Pancreas (tissue), 10 donors: ENCODE measurements around the gene EMD. TPM values are rescaled to one million over a fixed set of nuclear protein-coding genes. Genes with fewer than 3 reads are reported as not detected.

Experiments
- ATAC-seq, 4 donors: fragments of 200-7000 bp; cut with Tn5 transposase; one replicate each; pipeline versions ENCODE4 v1.8.0 to v1.9.1; 2020; ENCODE audit warnings: mild to moderate bottlenecking in 4 of 4, moderate library complexity in 4 of 4
- DNase-seq, 6 donors: peaks; one replicate each; pipeline ENCODE4 v3.0.0-alpha.2; 2020
- FAIRE-seq: peaks from 2 replicates; lab custom pipeline; 2012; peaks lifted over from hg19 to GRCh38; lab: Jason Lieb, UNC
- H3K27ac ChIP-seq, 4 donors: fragments of 200-600 bp; sonication (generic); 1 replicate in 3 of 4; 2 replicates in 1 of 4; pipeline versions ENCODE4 v1.5.0 to v1.8.0; 2020
- H3K27me3 ChIP-seq, 4 donors: fragments of 200-600 bp; one replicate each; pipeline ENCODE4 v1.8.0; 2021
- H3K36me3 ChIP-seq, 3 donors: fragments of 200-600 bp; sonication (generic) in 1 of 3; one replicate each; pipeline versions ENCODE4 v1.5.0 to v1.8.0; 2020 to 2021
- H3K4me1 ChIP-seq, 3 donors: fragments of 200-600 bp; one replicate each; pipeline ENCODE4 v1.8.0; 2021
- H3K4me3 ChIP-seq, 4 donors: fragments of 200-600 bp; sonication (generic) in 2 of 4; one replicate each; pipeline versions ENCODE4 v1.5.0 to v1.8.0; 2020 to 2021
- H3K9me3 ChIP-seq, 4 donors: fragments of 200-600 bp; one replicate each; pipeline ENCODE4 v1.8.0; 2021
- WGBS, 2 donors: extraction: QIAGEN DNeasy Blood & Tissue Kit; methylation state at CpG; one replicate each; pipeline ENCODE4 v1.1.7; 2013; 5-methylcytosine and 5-hydroxymethylcytosine counted together
- intact Hi-C, 3 donors: fragments of 100-400 bp; cut with DNase I; formaldehyde crosslinking; loops; one replicate each; pipeline versions ENCODE4 v1.11.1 to v1.14.2; 2022
- polyA plus RNA-seq, 2 donors: library from polyadenylated mRNA; stranded (reverse); fragments of 200-250 nt; gene quantifications; one replicate each; pipeline ENCODE4 v1.2.3, GENCODE V29; 2013
- total RNA-seq, 6 donors: library from RNA; stranded (reverse); fragmentation: NEBNext Ultra II Directional in 4 of 6; extraction: Animal tissue kit (Norgen Biotek cat#: 25700) in 4 of 6; gene quantifications; one replicate each; pipeline versions ENCODE4 v1.2.1 to v1.2.4, GENCODE V29; 2021 to 2023
- TF ChIP-seq, protein P1 (sequence below), 4 donors: fragments of 200-600 bp; sonication (generic) in 3 of 4; IDR thresholded peaks; one replicate each; pipeline versions ENCODE4 v1.5.0 to v1.8.0; 2021; ENCODE audit warnings: antibody characterized with exemption in 4 of 4
- donor health status: healthy with polysubstance abuse.
- donor health status: DM: no; HTN: no; CAD: no; lungs with moderate emphysema.
- donor health status: DM: no; HTN: no; CAD: no.
- donor health status: control.
- donor health status: control.
- donor health status: Bipolar disorder and iron deficiency.
- donor health status: DM: yes; HTN: yes; CAD: no.
- donor health status: DM: no; HTN: no; CAD: no.
- donor health status: DM: no; HTN: no; CAD: no.
- donor health status: DM: yes; HTN: yes; CAD: no.

Gene EMD
- total and polyA plus RNA-seq, 8 donors = 23.1 to 86.7 (median 41.4) TPM

DNA sequence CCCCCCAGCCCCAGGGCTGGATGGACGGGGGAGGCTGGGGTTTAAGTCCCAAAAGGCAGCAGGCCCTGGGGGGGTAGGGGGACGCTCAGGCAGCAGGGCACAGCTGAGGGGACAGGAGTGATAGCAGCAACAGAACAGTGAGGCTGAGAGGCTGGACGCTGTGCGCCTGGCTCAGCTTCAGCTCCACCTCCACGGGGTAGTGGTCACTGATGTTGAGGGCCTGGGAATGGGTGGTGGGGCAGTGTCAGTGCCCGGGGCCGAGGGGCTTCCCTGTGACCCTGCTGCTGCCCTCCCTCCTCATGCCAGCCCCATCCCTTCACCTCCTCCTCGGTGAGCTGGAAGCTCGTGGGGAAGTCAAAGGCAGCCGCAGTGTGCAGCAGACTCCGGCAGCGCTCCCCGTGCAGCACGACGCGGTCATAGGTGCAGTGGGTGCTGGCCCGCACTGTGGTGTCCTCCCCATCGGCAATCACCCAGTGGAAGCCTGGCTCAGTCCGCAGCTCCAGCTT lies 23.6 kb downstream of the EMD start:
- Histone ChIP-seq H3K4me1 (no peaks in the 10 kb centered on the region), H3K27ac (no peak overlapping the region), H3K9me3 (no peaks in the 10 kb centered on the region), H3K27me3 (no peaks in the 10 kb centered on the region), H3K4me3 (no peak overlapping the region), H3K36me3 (peaks cover 0 to 9% (median 4%) of the 10 kb centered on the region in 3 donors)
- no peak for FAIRE-seq
- TF ChIP-seq, protein P1, sequence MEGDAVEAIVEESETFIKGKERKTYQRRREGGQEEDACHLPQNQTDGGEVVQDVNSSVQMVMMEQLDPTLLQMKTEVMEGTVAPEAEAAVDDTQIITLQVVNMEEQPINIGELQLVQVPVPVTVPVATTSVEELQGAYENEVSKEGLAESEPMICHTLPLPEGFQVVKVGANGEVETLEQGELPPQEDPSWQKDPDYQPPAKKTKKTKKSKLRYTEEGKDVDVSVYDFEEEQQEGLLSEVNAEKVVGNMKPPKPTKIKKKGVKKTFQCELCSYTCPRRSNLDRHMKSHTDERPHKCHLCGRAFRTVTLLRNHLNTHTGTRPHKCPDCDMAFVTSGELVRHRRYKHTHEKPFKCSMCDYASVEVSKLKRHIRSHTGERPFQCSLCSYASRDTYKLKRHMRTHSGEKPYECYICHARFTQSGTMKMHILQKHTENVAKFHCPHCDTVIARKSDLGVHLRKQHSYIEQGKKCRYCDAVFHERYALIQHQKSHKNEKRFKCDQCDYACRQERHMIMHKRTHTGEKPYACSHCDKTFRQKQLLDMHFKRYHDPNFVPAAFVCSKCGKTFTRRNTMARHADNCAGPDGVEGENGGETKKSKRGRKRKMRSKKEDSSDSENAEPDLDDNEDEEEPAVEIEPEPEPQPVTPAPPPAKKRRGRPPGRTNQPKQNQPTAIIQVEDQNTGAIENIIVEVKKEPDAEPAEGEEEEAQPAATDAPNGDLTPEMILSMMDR (IDR thresholded peaks at IDR 0.05) = no peak
- peak in 1 of 6 donors; percentile 34 for DNase-seq
- ATAC-seq = no peak
- intact Hi-C loops = no loop called here
- 72 to 75% methylated on average over 19 of the region's 19 CpGs for WGBS, 2 donors

DNA sequence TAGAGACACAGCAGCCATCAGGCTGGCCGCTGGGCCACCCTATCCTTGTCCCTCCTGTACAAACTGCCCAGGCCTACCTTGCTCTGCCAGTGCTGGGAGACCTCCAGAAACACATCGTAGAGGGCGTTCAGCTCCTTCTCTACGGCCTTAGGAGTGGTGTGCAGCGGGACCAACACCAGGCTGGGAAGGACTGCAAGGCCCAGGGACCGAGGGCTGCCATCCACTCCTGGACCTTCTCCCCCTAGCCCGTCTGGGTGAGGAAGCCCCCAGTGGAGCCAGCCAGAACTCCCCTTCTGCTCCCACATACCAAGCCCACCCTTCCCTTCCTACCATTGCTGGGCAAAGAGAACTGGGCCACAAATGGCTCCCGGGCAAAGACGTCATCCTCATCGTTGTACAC lies 24.1 kb downstream of the EMD start:
- Histone ChIP-seq H3K9me3 (no peaks in the 10 kb centered on the region), H3K4me3 (no peak overlapping the region), H3K36me3 (peaks cover 0 to 9% (median 4%) of the 10 kb centered on the region in 3 donors), H3K27me3 (no peaks in the 10 kb centered on the region), H3K27ac (no peak overlapping the region), H3K4me1 (no peaks in the 10 kb centered on the region)
- DNase-seq = no peak
- 78 to 91% methylated on average over 10 of the region's 10 CpGs for WGBS, 2 donors
- no peak for FAIRE-seq
- intact Hi-C loops = no loop called here
- TF ChIP-seq, protein P1 (IDR thresholded peaks at IDR 0.05) = no peak
- ATAC-seq = no peak

DNA sequence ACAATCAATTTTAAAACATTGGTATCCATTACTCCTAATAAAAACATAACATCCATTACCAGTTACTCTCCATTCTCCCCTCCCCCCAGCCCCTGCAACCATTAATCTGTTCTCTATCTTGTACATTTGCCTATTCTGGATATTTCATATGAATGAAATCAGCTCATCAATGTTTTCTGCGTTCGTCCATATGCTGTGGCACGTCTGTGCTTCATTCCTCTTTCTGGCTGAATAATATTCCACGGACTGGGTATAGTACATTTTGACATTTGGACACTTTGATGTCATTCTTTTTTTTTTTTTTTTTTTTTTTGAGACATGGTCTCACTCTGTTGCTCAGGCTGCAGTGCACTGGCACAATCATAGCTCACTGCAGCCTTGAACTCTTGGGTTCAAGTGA lies 24.8 kb downstream of the EMD start:
- ATAC-seq = no peak
- peaks cover 0 to 9% (median 4%) of the 10 kb centered on the region in 3 donors for H3K36me3 ChIP-seq
- no peak for FAIRE-seq
- no peaks in the 10 kb centered on the region for H3K27me3 ChIP-seq
- H3K4me3 ChIP-seq = no peak overlapping the region
- TF ChIP-seq, protein P1 (IDR thresholded peaks at IDR 0.05) = no peak
- 76 to 96% methylated on average over 4 of the region's 4 CpGs for WGBS, 2 donors
- H3K27ac ChIP-seq = no peak overlapping the region
- intact Hi-C loops = no loop called here
- no peak for DNase-seq
- H3K9me3 ChIP-seq = no peaks in the 10 kb centered on the region
- no peaks in the 10 kb centered on the region for H3K4me1 ChIP-seq

DNA sequence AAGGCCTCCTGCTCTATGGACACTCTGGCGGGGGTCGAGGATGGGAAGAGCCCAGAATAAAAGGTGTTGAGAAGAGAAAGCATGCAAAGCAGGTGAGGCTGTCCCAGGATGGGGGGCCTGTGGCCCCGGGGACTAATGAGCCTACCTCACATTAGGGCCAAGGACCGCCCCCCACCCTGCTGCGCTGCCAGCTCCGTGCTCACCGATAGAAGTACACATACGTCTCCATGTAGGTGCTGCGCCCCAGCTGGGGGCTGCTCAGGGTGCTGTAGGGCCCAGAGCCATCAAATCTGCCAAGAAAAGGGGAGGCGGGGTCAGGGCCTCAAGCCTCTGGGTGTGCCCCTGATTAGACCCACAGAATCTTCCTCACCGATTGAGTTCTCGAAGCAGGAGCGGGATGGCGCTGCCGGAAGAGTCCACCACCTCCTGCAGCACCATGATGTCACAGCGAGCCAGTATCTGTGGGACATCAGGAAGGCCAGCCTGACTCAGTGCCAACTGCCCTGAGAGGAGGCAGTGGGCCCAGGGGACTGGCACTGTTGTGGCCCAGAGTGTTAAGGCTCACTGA lies 25.6 kb downstream of the EMD start:
- Histone ChIP-seq H3K27ac (no peak overlapping the region), H3K4me3 (no peak overlapping the region), H3K4me1 (no peaks in the 10 kb centered on the region), H3K27me3 (no peaks in the 10 kb centered on the region), H3K9me3 (no peaks in the 10 kb centered on the region), H3K36me3 (peaks cover 0 to 5% (median 4%) of the 10 kb centered on the region in 3 donors)
- WGBS, 2 donors = 85 to 93% methylated on average over 15 to 16 of the region's 16 CpGs
- intact Hi-C loops = no loop called here
- ATAC-seq (no peak), DNase-seq (peak in 1 of 6 donors; percentile 31), FAIRE-seq (no peak)
- TF ChIP-seq, protein P1 (IDR thresholded peaks at IDR 0.05) = no peak

DNA sequence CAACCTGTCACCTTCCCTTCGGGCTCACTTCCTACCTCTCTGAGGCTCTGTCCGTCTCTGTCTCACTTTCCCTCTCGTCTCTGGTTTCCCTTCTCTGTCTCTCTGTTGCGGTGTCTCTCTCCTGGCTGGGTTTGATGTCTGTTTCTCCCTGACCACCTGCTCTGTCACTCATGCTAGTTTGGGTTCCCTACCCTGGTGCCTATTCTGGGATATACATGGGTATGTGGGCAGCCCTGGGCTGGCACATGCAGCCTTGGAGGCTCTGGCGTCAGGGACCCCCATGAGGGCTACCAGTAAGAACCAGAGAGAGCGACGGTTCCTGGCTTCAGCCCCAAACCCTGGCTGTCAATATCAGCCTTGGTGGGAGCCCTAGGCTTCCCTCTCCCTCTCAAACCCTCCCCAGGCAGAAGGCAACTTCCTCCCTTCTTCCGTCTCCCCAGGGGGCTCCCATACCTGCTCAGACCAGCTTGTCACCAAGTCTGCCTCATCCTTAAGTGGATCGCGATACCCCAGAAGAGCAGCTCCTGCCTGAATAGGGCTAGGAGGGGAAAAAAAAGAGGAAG lies 29.6 kb downstream of the EMD start:
- Histone ChIP-seq H3K27ac (no peak overlapping the region), H3K27me3 (no peaks in the 10 kb centered on the region), H3K9me3 (no peaks in the 10 kb centered on the region), H3K4me3 (peak overlapping the region in 1 of 4 donors; percentile 15), H3K36me3 (no peaks in the 10 kb centered on the region), H3K4me1 (no peaks in the 10 kb centered on the region)
- ATAC-seq = no peak
- no peak for DNase-seq
- 71 to 73% methylated on average over 10 of the region's 10 CpGs for WGBS, 2 donors
- no peak for FAIRE-seq
- intact Hi-C loops = no loop called here
- TF ChIP-seq, protein P1 (IDR thresholded peaks at IDR 0.05) = no peak
